ENCODE measurements around the gene MAP3K1.

MAP3K1 gene

DNA sequence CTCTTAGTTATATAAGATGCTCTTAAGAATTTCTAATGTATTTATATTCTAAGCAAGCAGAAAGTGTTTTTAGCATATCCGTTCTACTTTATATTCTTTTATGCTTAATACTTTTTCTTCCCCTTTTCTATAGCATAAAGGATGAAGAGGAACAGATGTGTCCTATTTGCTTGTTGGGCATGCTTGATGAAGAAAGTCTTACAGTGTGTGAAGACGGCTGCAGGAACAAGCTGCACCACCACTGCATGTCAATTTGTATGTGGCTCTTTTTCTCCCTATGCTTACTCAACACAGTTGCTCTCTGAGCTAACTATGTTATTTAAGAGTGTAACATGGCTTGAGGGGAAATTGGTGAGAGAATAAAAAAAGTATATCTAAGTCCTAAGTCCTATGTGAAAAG is 56.4 kb downstream of the MAP3K1 start:
- CTCF ChIA-PET: no interaction called here
- POLR2A ChIA-PET: no interaction called here
- H3K4me3 ChIP-seq (ENCODE audit: low read depth, low read length): no peak overlapping the region
- TF ChIP-seq, protein P1, sequence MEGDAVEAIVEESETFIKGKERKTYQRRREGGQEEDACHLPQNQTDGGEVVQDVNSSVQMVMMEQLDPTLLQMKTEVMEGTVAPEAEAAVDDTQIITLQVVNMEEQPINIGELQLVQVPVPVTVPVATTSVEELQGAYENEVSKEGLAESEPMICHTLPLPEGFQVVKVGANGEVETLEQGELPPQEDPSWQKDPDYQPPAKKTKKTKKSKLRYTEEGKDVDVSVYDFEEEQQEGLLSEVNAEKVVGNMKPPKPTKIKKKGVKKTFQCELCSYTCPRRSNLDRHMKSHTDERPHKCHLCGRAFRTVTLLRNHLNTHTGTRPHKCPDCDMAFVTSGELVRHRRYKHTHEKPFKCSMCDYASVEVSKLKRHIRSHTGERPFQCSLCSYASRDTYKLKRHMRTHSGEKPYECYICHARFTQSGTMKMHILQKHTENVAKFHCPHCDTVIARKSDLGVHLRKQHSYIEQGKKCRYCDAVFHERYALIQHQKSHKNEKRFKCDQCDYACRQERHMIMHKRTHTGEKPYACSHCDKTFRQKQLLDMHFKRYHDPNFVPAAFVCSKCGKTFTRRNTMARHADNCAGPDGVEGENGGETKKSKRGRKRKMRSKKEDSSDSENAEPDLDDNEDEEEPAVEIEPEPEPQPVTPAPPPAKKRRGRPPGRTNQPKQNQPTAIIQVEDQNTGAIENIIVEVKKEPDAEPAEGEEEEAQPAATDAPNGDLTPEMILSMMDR (IDR thresholded peaks at IDR 0.05; ENCODE audit: insufficient read depth, low read length, missing control alignments): no peak
- DNase-seq (ENCODE audit: low read depth, low spot score): no peak

DNA sequence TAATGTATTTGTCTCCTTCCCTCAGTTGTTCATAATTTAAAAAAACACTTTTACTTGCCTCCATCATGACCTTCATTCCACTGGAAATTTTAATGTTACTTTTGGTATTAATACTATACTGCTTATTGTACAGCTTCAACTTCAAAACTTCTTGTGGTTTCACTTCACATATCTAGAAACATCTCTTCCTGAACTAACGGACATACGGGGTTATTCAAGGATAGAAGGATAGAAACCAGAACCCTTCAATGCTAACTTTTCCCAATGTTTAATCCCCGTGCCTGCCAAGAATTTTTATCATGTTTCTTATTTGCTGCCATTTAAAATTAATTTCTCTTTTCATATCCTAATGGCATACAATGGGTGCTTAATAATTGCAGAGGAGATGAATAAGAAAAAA is 57.7 kb downstream of the MAP3K1 start:
- CTCF ChIA-PET: no interaction called here

DNA sequence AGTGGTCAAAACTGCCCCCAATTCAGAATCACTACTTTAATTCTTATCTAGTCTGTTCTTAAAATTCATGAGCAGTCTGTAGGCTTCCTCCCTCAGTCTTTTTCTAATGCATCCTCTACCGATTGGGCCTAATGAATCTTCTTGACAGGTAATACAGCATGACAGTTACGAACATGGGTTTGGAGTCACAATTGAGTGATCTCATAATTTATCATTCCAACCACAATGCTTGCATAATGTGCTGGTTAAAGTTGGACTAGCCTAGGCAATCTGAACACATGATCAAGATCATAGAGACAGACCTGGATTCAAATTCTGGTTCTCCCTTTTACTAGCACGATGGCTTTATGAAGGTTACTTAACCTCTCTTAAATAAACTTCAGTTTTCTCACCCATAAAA is 61.0 kb downstream of the MAP3K1 start:
- ChIA-PET POLR2A (no interaction called here), CTCF (no interaction called here)
- TF ChIP-seq, protein P1 (IDR thresholded peaks at IDR 0.05; ENCODE audit: insufficient read depth, low read length, missing control alignments): no peak
- no peak overlapping the region for H3K4me3 ChIP-seq (ENCODE audit: low read depth, low read length)
- no peak for DNase-seq (ENCODE audit: low read depth, low spot score)

More for the DNA sequence above, 57.7 kb downstream of the MAP3K1 start:
- POLR2A ChIA-PET: no interaction called here
- DNase-seq (ENCODE audit: low read depth, low spot score): no peak
- no peak overlapping the region for H3K4me3 ChIP-seq (ENCODE audit: low read depth, low read length)
- TF ChIP-seq, protein P1 (IDR thresholded peaks at IDR 0.05; ENCODE audit: insufficient read depth, low read length, missing control alignments): no peak

DNA sequence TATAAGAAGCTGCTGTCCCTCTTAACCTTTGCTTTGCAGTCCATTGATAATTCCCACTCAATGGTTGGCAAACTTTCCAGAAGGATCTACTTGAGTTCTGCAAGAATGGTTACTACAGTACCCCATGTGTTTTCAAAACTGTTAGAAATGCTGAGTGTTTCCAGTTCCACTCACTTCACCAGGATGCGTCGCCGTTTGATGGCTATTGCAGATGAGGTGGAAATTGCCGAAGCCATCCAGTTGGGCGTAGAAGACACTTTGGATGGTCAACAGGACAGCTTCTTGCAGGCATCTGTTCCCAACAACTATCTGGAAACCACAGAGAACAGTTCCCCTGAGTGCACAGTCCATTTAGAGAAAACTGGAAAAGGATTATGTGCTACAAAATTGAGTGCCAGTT is 66.2 kb downstream of the MAP3K1 start:
- CTCF ChIA-PET: no interaction called here
- POLR2A ChIA-PET: no interaction called here
- TF ChIP-seq, protein P1 (IDR thresholded peaks at IDR 0.05; ENCODE audit: insufficient read depth, low read length, missing control alignments): no peak
- DNase-seq (ENCODE audit: low read depth, low spot score): no peak
- H3K4me3 ChIP-seq (ENCODE audit: low read depth, low read length): no peak overlapping the region

DNA sequence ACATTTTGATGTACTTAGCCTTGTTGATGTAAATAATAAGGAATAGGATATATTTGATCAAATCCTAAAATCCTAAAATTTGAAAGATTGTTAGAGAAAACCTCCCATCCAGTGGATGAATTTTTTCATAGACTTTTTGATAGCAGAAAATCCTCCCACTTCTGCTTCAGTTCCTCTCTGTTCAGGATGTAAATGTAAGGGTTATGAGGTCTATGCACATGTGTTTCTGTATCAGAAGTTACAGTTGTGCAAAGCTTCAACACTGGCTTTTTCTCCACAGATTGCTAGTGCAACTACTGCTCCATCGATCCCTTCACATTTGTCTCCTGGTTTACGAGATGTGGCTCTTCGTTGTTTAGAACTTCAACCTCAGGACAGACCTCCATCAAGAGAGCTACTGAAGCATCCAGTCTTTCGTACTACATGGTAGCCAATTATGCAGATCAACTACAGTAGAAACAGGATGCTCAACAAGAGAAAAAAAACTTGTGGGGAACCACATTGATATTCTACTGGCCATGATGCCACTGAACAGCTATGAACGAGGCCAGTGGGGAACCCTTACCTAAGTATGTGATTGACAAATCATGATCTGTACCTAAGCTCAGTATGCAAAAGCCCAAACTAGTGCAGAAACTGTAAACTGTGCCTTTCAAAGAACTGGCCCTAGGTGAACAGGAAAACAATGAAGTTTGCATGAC is 78.1 kb downstream of the MAP3K1 start:
- CTCF ChIA-PET: interaction anchor here (0.9 kb wide), 1 partner anchor 9 kb away, joined by 4 read pairs; no protein-coding TSS in a partner anchor
- TF ChIP-seq, protein P1 (IDR thresholded peaks at IDR 0.05; ENCODE audit: insufficient read depth, low read length, missing control alignments): no peak

DNA sequence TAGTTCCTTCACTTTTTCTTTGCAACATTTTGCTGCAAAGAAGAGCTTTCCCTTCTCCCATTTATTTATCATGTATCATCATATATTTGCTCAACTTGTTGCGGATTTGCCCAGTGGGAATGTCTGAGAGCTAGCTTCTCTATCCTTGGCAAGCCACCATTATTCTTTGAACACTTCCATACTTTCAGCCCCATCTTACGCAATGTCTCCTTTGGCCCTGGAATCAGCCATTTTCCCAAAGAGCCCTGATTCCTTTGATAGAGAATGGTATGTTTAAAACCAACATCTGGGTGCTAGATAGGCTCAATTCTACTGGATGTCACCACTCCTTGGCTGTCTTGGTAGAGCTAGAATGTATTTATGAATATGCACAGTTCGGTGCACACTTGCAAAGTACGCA is 81.4 kb downstream of the MAP3K1 start:
- POLR2A ChIA-PET: no interaction called here
- TF ChIP-seq, protein P1 (IDR thresholded peaks at IDR 0.05; ENCODE audit: insufficient read depth, low read length, missing control alignments): no peak
- DNase-seq (ENCODE audit: low read depth, low spot score): no peak
- CTCF ChIA-PET: interaction anchor here (1.0 to 3.0 kb wide), 3 partner anchors 241 to 627 kb away, joined by 3 to 11 read pairs (median 3); no protein-coding TSS in a partner anchor
- H3K4me3 ChIP-seq (ENCODE audit: low read depth, low read length): no peak overlapping the region

More for the DNA sequence above, 78.1 kb downstream of the MAP3K1 start:
- DNase-seq (ENCODE audit: low read depth, low spot score): no peak
- POLR2A ChIA-PET: no interaction called here
- H3K4me3 ChIP-seq (ENCODE audit: low read depth, low read length): no peak overlapping the region

All from AG04449 (cell line).